ENCODE data around the gene MT2A. TPM values are rescaled to one million over a fixed set of nuclear protein-coding genes. Genes with fewer than 3 reads are reported as not detected.

MT2A gene
- total and polyA plus RNA-seq, 2 experiments from 2014 or later: 70.3 to 1,143 TPM

DNA sequence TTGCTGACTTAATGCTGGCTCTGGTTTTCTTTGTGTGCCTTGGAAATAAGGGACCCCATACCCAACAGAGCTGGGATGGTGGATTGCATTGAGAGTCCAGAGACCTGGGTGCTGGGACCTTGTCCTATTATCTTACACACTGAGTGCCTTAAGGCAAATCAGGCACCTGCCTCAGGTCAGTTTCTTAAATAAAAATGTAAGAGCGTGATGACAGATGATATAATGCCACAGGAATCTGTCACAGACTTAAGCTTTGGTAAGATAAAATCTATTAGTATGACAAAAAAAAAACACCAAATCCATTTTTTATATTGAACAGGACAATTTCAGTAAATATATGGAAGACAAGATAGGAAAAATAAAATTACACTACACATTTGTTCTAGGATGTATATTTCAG is 31.7 kb downstream of the MT2A start:
- WGBS (ENCODE audit: low lambda C conversion rate, missing lambda C conversion rate): 80% methylated on average over 1 of the region's 1 CpG
- Histone ChIP-seq H2AFZ (no peak overlapping the region), H3K36me3 (replicated peaks; ENCODE audit: insufficient read depth, low read depth) (no peaks in the 10 kb centered on the region), H3K4me2 (no peak overlapping the region), H3K9me2 (replicated peaks; ENCODE audit: insufficient read depth) (no peaks in the 10 kb centered on the region), H3K4me3 (no peak overlapping the region), H3K9me3 (ENCODE audit: low read depth) (no peaks in the 10 kb centered on the region), H3K27ac (no peak overlapping the region), H3K27me3 (peaks cover 100% of the 10 kb centered on the region), H3K79me2 (no peaks in the 10 kb centered on the region), H3K4me1 (ENCODE audit: insufficient read depth) (peaks cover 16% of the 10 kb centered on the region), H4K20me1 (ENCODE audit: insufficient read depth, poor library complexity, severe bottlenecking) (no peaks in the 10 kb centered on the region)
- TF ChIP-seq EZH2 (IDR thresholded peaks at IDR 0.05; ENCODE audit: borderline replicate concordance): no peak
- TF ChIP-seq, protein P1, sequence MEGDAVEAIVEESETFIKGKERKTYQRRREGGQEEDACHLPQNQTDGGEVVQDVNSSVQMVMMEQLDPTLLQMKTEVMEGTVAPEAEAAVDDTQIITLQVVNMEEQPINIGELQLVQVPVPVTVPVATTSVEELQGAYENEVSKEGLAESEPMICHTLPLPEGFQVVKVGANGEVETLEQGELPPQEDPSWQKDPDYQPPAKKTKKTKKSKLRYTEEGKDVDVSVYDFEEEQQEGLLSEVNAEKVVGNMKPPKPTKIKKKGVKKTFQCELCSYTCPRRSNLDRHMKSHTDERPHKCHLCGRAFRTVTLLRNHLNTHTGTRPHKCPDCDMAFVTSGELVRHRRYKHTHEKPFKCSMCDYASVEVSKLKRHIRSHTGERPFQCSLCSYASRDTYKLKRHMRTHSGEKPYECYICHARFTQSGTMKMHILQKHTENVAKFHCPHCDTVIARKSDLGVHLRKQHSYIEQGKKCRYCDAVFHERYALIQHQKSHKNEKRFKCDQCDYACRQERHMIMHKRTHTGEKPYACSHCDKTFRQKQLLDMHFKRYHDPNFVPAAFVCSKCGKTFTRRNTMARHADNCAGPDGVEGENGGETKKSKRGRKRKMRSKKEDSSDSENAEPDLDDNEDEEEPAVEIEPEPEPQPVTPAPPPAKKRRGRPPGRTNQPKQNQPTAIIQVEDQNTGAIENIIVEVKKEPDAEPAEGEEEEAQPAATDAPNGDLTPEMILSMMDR (IDR thresholded peaks at IDR 0.05; ENCODE audit: poor library complexity): no peak
- no peak for TF ChIP-seq EZH2phosphoT487 (IDR thresholded peaks at IDR 0.05; ENCODE audit: low read depth, severe bottlenecking, unreplicated experiment)
- no peak for DNase-seq (ENCODE audit: low spot score)

DNA sequence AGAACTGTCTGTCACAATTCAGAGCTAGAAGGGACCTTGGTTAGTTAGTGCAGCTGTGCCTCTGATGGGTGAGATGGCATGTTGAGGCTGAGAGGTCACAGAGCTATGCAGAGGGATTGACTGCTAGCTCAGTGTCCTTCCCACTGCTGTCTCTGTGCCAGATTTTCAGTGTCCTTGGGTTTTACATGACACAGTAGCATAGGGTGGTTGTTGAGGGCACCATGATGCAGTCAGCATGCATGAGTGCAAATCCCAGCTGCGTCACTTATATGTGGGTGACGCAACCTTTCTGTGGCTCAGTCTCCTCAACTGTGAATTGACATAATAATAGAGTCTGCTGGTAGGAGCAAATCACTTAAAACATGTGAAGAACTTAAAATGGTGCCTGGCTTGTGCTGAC is 32.8 kb downstream of the MT2A start:
- H3K79me2 ChIP-seq: no peaks in the 10 kb centered on the region
- peaks cover 10% of the 10 kb centered on the region for H3K4me1 ChIP-seq (ENCODE audit: insufficient read depth)
- H2AFZ ChIP-seq: no peak overlapping the region
- H3K36me3 ChIP-seq (replicated peaks; ENCODE audit: insufficient read depth, low read depth): no peaks in the 10 kb centered on the region
- no peak for DNase-seq (ENCODE audit: low spot score)
- H3K27me3 ChIP-seq: peaks cover 100% of the 10 kb centered on the region
- no peaks in the 10 kb centered on the region for H4K20me1 ChIP-seq (ENCODE audit: insufficient read depth, poor library complexity, severe bottlenecking)
- no peaks in the 10 kb centered on the region for H3K9me2 ChIP-seq (replicated peaks; ENCODE audit: insufficient read depth)
- H3K27ac ChIP-seq: no peak overlapping the region
- no peaks in the 10 kb centered on the region for H3K9me3 ChIP-seq (ENCODE audit: low read depth)
- no peak overlapping the region for H3K4me3 ChIP-seq
- no peak overlapping the region for H3K4me2 ChIP-seq
- no peak for TF ChIP-seq EZH2phosphoT487 (IDR thresholded peaks at IDR 0.05; ENCODE audit: low read depth, severe bottlenecking, unreplicated experiment)
- TF ChIP-seq, protein P1 (IDR thresholded peaks at IDR 0.05; ENCODE audit: poor library complexity): no peak
- no peak for TF ChIP-seq EZH2 (IDR thresholded peaks at IDR 0.05; ENCODE audit: borderline replicate concordance)
- WGBS (ENCODE audit: low lambda C conversion rate, missing lambda C conversion rate): 78% methylated on average over 2 of the region's 2 CpGs

DNA sequence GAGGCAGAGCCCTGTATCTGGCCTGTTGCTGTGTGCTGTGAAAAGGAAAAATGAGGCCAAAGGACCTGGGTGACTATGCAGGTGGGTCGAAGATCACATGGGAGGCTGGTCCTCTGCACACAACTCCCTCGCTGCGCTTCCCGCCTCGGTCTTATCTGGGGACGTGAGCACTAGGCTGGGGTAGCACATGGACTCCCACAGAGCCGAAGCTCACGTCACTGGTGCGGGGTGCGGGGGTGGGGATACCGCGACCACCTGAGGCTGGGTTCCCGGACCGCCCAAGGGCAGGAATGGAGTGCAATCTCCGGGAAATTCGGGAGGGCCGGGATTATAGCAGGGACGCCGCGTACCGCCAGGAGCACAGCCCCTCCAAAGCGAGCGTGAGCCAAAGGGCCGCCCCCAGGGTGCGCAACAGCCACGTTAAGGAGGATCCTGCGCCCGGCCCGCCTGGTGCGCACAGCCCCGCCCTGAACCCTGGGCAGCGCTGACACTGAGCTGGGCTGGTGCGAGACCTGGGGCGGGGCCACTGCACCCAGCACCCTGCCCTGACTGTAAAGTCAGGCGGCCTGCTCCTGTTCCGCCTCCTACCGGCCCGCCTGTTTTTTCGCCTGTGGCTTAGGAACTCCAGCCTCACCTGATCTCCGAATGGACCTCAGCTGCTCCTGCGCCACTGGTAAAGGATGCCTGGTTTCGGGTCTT is 34.8 kb downstream of the MT2A start:
- H3K4me2 ChIP-seq: peak overlapping the region; percentile 76
- H3K27me3 ChIP-seq: peaks cover 100% of the 10 kb centered on the region

More for the DNA sequence above, 34.8 kb downstream of the MT2A start:
- Histone ChIP-seq H3K79me2 (no peaks in the 10 kb centered on the region), H3K9me3 (ENCODE audit: low read depth) (no peaks in the 10 kb centered on the region), H3K4me1 (ENCODE audit: insufficient read depth) (peaks cover 10% of the 10 kb centered on the region), H3K4me3 (no peak overlapping the region), H3K36me3 (replicated peaks; ENCODE audit: insufficient read depth, low read depth) (no peaks in the 10 kb centered on the region), H4K20me1 (ENCODE audit: insufficient read depth, poor library complexity, severe bottlenecking) (no peaks in the 10 kb centered on the region), H3K27ac (no peak overlapping the region), H3K9me2 (replicated peaks; ENCODE audit: insufficient read depth) (no peaks in the 10 kb centered on the region), H2AFZ (no peak overlapping the region)
- peak; percentile 79 for DNase-seq (ENCODE audit: low spot score)
- TF ChIP-seq EZH2 (IDR thresholded peaks at IDR 0.05; ENCODE audit: borderline replicate concordance): no peak
- TF ChIP-seq, protein P1 (IDR thresholded peaks at IDR 0.05; ENCODE audit: poor library complexity): no peak
- TF ChIP-seq EZH2phosphoT487 (IDR thresholded peaks at IDR 0.05; ENCODE audit: low read depth, severe bottlenecking, unreplicated experiment): no peak
- WGBS (ENCODE audit: low lambda C conversion rate, missing lambda C conversion rate): 4% methylated on average over 36 of the region's 42 CpGs
